K562 (cell line): ENCODE results near the gene ZCCHC9. TPM values are rescaled to one million over a fixed set of nuclear protein-coding genes. Genes with fewer than 3 reads are reported as not detected.
A peak's percentile ranks its signal among the peaks of the same experiment; 100 is the strongest.

ENCODE experiments used
- ATAC-seq: fragments of 200-7000 bp; cut with Tn5 transposase; 3 replicates; pipeline ENCODE4 v1.9.1; 2020; ENCODE audit warnings: moderate library complexity
- BruUV-seq: library from RNA; stranded (reverse); fragments of 400-500 nt; replicated peaks from 2 replicates; lab custom pipeline; 2021; lab: Mats Ljungman, UMichigan
- CTCF ChIA-PET: fragments of 300-600 bp; formaldehyde crosslinking; extraction: SDS; loops from one replicate; lab custom pipeline; 2021; ENCODE audit warnings: low intra/inter-chr PET ratio; lab: Yijun Ruan, JAX
- POLR2A ChIA-PET: fragments of 300-600, 350-650 bp; sonication (Branson Sonifier 250); formaldehyde crosslinking; extraction: SDS; loops from one replicate; lab custom pipeline; 2021; ENCODE audit warnings: antibody characterized with exemption, inconsistent platforms; lab: Yijun Ruan, JAX
- DNase-seq, 4 experiments: peaks; one replicate each; pipeline versions ENCODE4 v3.0.0 to v3.0.0-alpha.2; 2011 to 2018; ENCODE audit warnings: low spot score in 3 of 4, mixed read lengths in 3 of 4; ENCODE audit errors: extremely low read depth in 1 of 4
- FAIRE-seq: peaks from 2 replicates; lab custom pipeline; 2011; peaks lifted over from hg19 to GRCh38; lab: Jason Lieb, UNC
- H2AFZ ChIP-seq: 2 replicates; pipeline ENCODE4 v1.6.0; 2011; ENCODE audit warnings: low read depth, low read length, control low read depth, inconsistent platforms
- H3K27ac ChIP-seq: fragments of 200-600 bp; 3 replicates; pipeline ENCODE4 v1.8.0; 2011; ENCODE audit warnings: low read depth, mild to moderate bottlenecking, control low read depth, inconsistent platforms, low read length, moderate library complexity, mixed read lengths; ENCODE audit errors: extremely low read depth
- H3K27me3 ChIP-seq, 2 experiments: fragments of 300-600 bp in 1 of 2; 2 replicates in 1 of 2; 3 replicates in 1 of 2; pipeline versions ENCODE4 v1.6.0 to v1.8.0; 2011; ENCODE audit warnings: inconsistent platforms in 2 of 2, low read length in 2 of 2, mild to moderate bottlenecking in 1 of 2, mixed read lengths in 1 of 2, moderate library complexity in 1 of 2; ENCODE audit not compliant: control insufficient read depth in 2 of 2, insufficient read depth in 2 of 2
- H3K36me3 ChIP-seq: fragments of 300-600 bp; 3 replicates; pipeline ENCODE4 v1.8.0; 2011; ENCODE audit warnings: mild to moderate bottlenecking, low read length, inconsistent platforms; ENCODE audit not compliant: control insufficient read depth, insufficient read depth
- H3K4me1 ChIP-seq, 2 experiments: fragments of 200-600 bp in 1 of 2; replicated peaks in 1 of 2; 2 replicates in 1 of 2; 3 replicates in 1 of 2; pipeline versions ENCODE4 v1.5.1 to v1.8.0; 2011; ENCODE audit warnings: inconsistent platforms in 2 of 2, low read length in 2 of 2, mild to moderate bottlenecking in 1 of 2, mixed read lengths in 1 of 2, moderate library complexity in 1 of 2; ENCODE audit not compliant: control insufficient read depth in 2 of 2, insufficient read depth in 2 of 2
- H3K4me2 ChIP-seq: 2 replicates; pipeline ENCODE4 v1.6.1; 2011; ENCODE audit warnings: low read length, control low read depth, inconsistent platforms, mixed read lengths; ENCODE audit not compliant: insufficient read depth
- H3K4me3 ChIP-seq: fragments of 200-600 bp; sonication (generic), shearing (Covaris generic); 2 replicates; pipeline ENCODE4 v1.5.1; 2016; ENCODE audit warnings: control low read depth, inconsistent platforms
- H3K79me2 ChIP-seq: fragments of 200-600 bp; 3 replicates; pipeline ENCODE4 v1.8.0; 2011; ENCODE audit warnings: low read length, inconsistent platforms; ENCODE audit not compliant: control insufficient read depth, insufficient read depth
- H3K9ac ChIP-seq, 2 experiments: 2 replicates each; pipeline versions ENCODE4 v1.6.0 to v1.6.1; 2011; ENCODE audit warnings: low read depth in 2 of 2, low read length in 2 of 2, control low read depth in 1 of 2, inconsistent platforms in 1 of 2, mild to moderate bottlenecking in 1 of 2, mixed read lengths in 1 of 2; ENCODE audit not compliant: insufficient read depth in 1 of 2
- H3K9me1 ChIP-seq: one replicate; pipeline ENCODE4 v1.6.0; 2011; ENCODE audit warnings: inconsistent platforms, mild to moderate bottlenecking, low read length, moderate library complexity; ENCODE audit not compliant: control insufficient read depth, insufficient read depth
- H3K9me3 ChIP-seq: replicated peaks from 2 replicates; pipeline ENCODE4 v1.5.1; 2011; ENCODE audit warnings: low read depth, low read length, inconsistent platforms; ENCODE audit not compliant: control insufficient read depth, insufficient read depth
- H4K20me1 ChIP-seq: replicated peaks from 2 replicates; pipeline ENCODE4 v1.6.1; 2011; ENCODE audit warnings: low read length, inconsistent platforms, mixed read lengths; ENCODE audit not compliant: control insufficient read depth, insufficient read depth
- CBX2 ChIP-seq: fragments of 200-600 bp; sonication (generic); IDR thresholded peaks from one replicate; pipeline ENCODE4 v1.6.1; 2012; ENCODE audit warnings: mild to moderate bottlenecking, low read length, inconsistent platforms; ENCODE audit not compliant: insufficient read depth, poor library complexity, severe bottlenecking
- FUS ChIP-seq: fragments of 200-400 bp; formaldehyde crosslinking; optimal IDR thresholded peaks from 2 replicates; pipeline ENCODE3; 2017; ENCODE audit warnings: low read depth, low read length
- RBFOX2 ChIP-seq: fragments of 200-400 bp; formaldehyde crosslinking; IDR thresholded peaks from 2 replicates; pipeline ENCODE4 v1.6.1; 2017; ENCODE audit warnings: low read depth, mild to moderate bottlenecking, low read length, moderate library complexity
- RBM22 ChIP-seq: fragments of 200-400 bp; formaldehyde crosslinking; IDR thresholded peaks from 2 replicates; pipeline ENCODE4 v1.6.1; 2018; ENCODE audit warnings: low read length, low read depth; ENCODE audit not compliant: poor library complexity, severe bottlenecking
- SETDB1 ChIP-seq: IDR thresholded peaks from one replicate; pipeline ENCODE4 v1.6.1; 2012; ENCODE audit warnings: low read length, control low read depth, inconsistent platforms
- SOX6 ChIP-seq: fragments of 450-650 bp; IDR thresholded peaks from 2 replicates; pipeline ENCODE4 v1.6.1; 2014; ENCODE audit warnings: mild to moderate bottlenecking
- SRF ChIP-seq, 2 experiments: fragments of 250-450, 450-650 bp in 1 of 2; sonication (Bioruptor Pico) in 1 of 2; sonication (generic) in 1 of 2; formaldehyde crosslinking; IDR thresholded peaks; 2 replicates each; pipeline versions ENCODE4 v1.5.0 to v1.5.1; 2020 to 2022; ENCODE audit warnings: mild to moderate bottlenecking in 1 of 2, missing genetic modification reagents in 1 of 2
- TOE1 ChIP-seq, 2 experiments: fragments of 450-650 bp in 1 of 2; sonication (generic) in 1 of 2; formaldehyde crosslinking in 1 of 2; IDR thresholded peaks; 2 replicates each; pipeline versions ENCODE4 v1.7.1 to v1.8.0; 2016 to 2022; ENCODE audit warnings: borderline replicate concordance in 2 of 2, mild to moderate bottlenecking in 2 of 2, antibody characterized with exemption in 1 of 2, inconsistent platforms in 1 of 2, low read depth in 1 of 2, missing genetic modification reagents in 1 of 2, moderate library complexity in 1 of 2
- XRCC4 ChIP-seq: IDR thresholded peaks from one replicate; pipeline ENCODE4 v1.6.1; 2011; ENCODE audit not compliant: insufficient read depth, insufficient read length; ENCODE audit errors: extremely low read depth
- ZFP30 ChIP-seq: fragments of 250-450 bp; sonication (Bioruptor Pico); IDR thresholded peaks from 2 replicates; pipeline ENCODE4 v1.8.0; 2022; ENCODE audit warnings: moderate library complexity, mild to moderate bottlenecking, inconsistent platforms, borderline replicate concordance
- ZKSCAN1 ChIP-seq: fragments of 150-350 bp; IDR thresholded peaks from 2 replicates; pipeline ENCODE4 v1.6.1; 2016; ENCODE audit warnings: low read depth, low read length
- ZNF431 ChIP-seq: sonication (generic); formaldehyde crosslinking; IDR thresholded peaks from 2 replicates; pipeline ENCODE4 v1.8.0; 2022; ENCODE audit warnings: mild to moderate bottlenecking, missing genetic modification reagents
- ZNF644 ChIP-seq: fragments of 200-800 bp; sonication (Bioruptor generic); IDR thresholded peaks from 2 replicates; pipeline ENCODE4 v1.6.1; 2016; ENCODE audit warnings: low read depth, missing genetic modification characterization, missing compliant biosample characterization
- WGBS: fragments of 100-300 bp; shearing (Covaris generic); methylation state at CpG from one replicate; pipeline ENCODE4 v1.1.6; 2016; ENCODE audit warnings: low coverage, mixed read lengths; ENCODE audit not compliant: insufficient coverage; ENCODE audit errors: missing lambda C conversion rate; 5-methylcytosine and 5-hydroxymethylcytosine counted together
- in situ Hi-C: fragments of 300-500 bp; cut with MboI; formaldehyde crosslinking; loops from 4 replicates; pipeline ENCODE4 v1.15.0; 2018; ENCODE audit warnings: inconsistent platforms, mixed read lengths
- intact Hi-C: fragments of 100-400 bp; cut with micrococcal nuclease; formaldehyde crosslinking; loops from 2 replicates; pipeline ENCODE4 v1.14.2; 2022
- polyA plus RNA-seq, 8 experiments: library from polyadenylated mRNA; depleted of rRNA in 4 of 8; stranded (reverse) in 5 of 8; unstranded in 3 of 8; fragments of >200 nt; fragmentation: Nextera tagmentation in 2 of 8; fragmentation: Illumina TruSeq in 1 of 8; extraction: Ambion mirVana in 2 of 8; extraction: Trizol in 1 of 8; gene quantifications; 2 replicates each; pipeline versions ENCODE4 v1.2.1 to v1.2.3, GENCODE V29; 2011 to 2014; ENCODE audit warnings: inconsistent platforms in 1 of 8, missing spikeins in 1 of 8
- total RNA-seq, 7 experiments: library from RNA; depleted of rRNA in 6 of 7; stranded (reverse); fragments of >200 nt in 6 of 7; fragmentation: Illumina TruSeq in 2 of 7; extraction: Trizol in 2 of 7; gene quantifications; 2 replicates each; pipeline versions ENCODE4 v1.2.1 to v1.2.3, GENCODE V29; 2011 to 2021; ENCODE audit warnings: low replicate concordance in 1 of 7
- TF ChIP-seq, protein P1 (sequence below): fragments of 450-650 bp; conservative IDR thresholded peaks from 2 replicates; pipeline ENCODE4 v1.6.1; 2016; ENCODE audit warnings: missing genetic modification characterization, low read depth, mild to moderate bottlenecking, control low read depth, missing compliant biosample characterization

Gene ZCCHC9
- total and polyA plus RNA-seq, 9 of the 15 experiments (the other 6 are each of a cell fraction or from before 2014, with no cell fraction given): 40.3 to 95.3 (median 59.9) TPM

DNA sequence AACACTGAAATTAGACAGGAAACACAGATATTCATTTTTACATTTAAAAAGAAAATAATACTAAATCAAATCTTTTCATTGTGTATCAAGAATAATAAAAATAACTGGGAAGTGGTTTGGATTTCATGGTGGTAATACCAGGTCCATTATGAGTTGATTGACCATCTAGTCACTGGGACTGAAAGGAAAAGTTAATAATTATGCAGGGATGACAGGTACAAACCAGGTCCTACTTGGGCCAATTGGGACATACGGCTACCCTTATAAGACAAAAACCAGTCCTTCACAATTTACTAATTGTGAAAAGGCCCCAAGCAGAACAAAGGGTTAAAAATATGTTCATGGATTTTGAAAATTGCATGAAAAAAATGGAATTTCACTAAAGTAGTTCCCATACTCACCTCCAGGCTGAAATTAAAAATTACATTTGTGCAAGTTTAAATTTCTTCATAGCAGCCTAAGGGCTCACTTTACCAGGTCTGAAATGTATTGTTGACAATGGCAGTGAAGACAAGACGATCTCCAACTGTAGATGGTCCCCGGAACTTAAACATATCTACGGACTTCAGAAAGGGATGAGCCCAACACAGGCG lies 44.1 kb downstream of the ZCCHC9 start:
- Histone ChIP-seq H3K4me3 (no peak overlapping the region), H3K27me3 (peaks cover 23 to 24% of the 10 kb centered on the region in 2 experiments; a peak in 4 of 5 replicates), H3K9me1 (no peaks in the 10 kb centered on the region), H3K4me1 (no peaks in the 10 kb centered on the region), H2AFZ (no peak overlapping the region), H3K9me3 (no peaks in the 10 kb centered on the region), H3K27ac (no peak overlapping the region), H3K79me2 (no peaks in the 10 kb centered on the region), H3K36me3 (no peaks in the 10 kb centered on the region), H3K9ac (no peak overlapping the region), H4K20me1 (no peaks in the 10 kb centered on the region), H3K4me2 (no peak overlapping the region)
- no peak for DNase-seq
- BruUV-seq: no TSS peak
- no peak for TF ChIP-seq CBX2
- TF ChIP-seq RBM22: no peak
- TF ChIP-seq ZNF431 (CRISPR knock-in tag): no peak
- TF ChIP-seq SETDB1: no peak
- no peak for TF ChIP-seq XRCC4
- no peak for TF ChIP-seq SRF (CRISPR knock-in tag; IDR thresholded peaks at IDR 0.05)
- TF ChIP-seq TOE1 (IDR thresholded peaks at IDR 0.05; ENCODE audit: borderline replicate concordance): no peak
- no peak for TF ChIP-seq TOE1 (CRISPR knock-in tag; IDR thresholded peaks at IDR 0.05; ENCODE audit: borderline replicate concordance, low read depth)
- TF ChIP-seq ZKSCAN1: no peak
- no peak for TF ChIP-seq RBFOX2
- TF ChIP-seq FUS: no peak
- TF ChIP-seq, protein P1, sequence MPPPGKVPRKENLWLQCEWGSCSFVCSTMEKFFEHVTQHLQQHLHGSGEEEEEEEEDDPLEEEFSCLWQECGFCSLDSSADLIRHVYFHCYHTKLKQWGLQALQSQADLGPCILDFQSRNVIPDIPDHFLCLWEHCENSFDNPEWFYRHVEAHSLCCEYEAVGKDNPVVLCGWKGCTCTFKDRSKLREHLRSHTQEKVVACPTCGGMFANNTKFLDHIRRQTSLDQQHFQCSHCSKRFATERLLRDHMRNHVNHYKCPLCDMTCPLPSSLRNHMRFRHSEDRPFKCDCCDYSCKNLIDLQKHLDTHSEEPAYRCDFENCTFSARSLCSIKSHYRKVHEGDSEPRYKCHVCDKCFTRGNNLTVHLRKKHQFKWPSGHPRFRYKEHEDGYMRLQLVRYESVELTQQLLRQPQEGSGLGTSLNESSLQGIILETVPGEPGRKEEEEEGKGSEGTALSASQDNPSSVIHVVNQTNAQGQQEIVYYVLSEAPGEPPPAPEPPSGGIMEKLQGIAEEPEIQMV: no peak
- no peak for TF ChIP-seq SOX6
- no peak for TF ChIP-seq ZFP30 (CRISPR knock-in tag)
- no peak for TF ChIP-seq ZNF644
- peak; percentile 37 for FAIRE-seq
- intact Hi-C loops: no loop called here
- ATAC-seq: no peak
- WGBS: 4% methylated on average over 5 of the region's 5 CpGs
- in situ Hi-C loops: no loop called here
- CTCF ChIA-PET: interaction anchor here (0.5 kb wide), 1 partner anchor 298 kb away, joined by 3 read pairs; no protein-coding TSS in a partner anchor
- POLR2A ChIA-PET: no interaction called here
